Uterus (tissue), 2 donors: ENCODE measurements around the gene MDM4.

ENCODE experiments used
- CTCF ChIP-seq, 4 experiments: fragments of 200-600 bp in 2 of 4; fragments of 450-650 bp in 2 of 4; sonication (generic) in 2 of 4; IDR thresholded peaks; one replicate each; pipeline ENCODE4 v1.5.1; 2016 to 2019; ENCODE audit warnings: antibody characterized with exemption in 4 of 4, mild to moderate bottlenecking in 2 of 4, moderate library complexity in 1 of 4
- POLR2A ChIP-seq, 2 donors: fragments of 450-650 bp; IDR thresholded peaks; one replicate each; pipeline ENCODE4 v1.6.1; 2016; ENCODE audit warnings: antibody characterized with exemption in 2 of 2, mild to moderate bottlenecking in 1 of 2, moderate library complexity in 1 of 2

- TF ChIP-seq CTCF (IDR thresholded peaks at IDR 0.05) (no peak), POLR2A (IDR thresholded peaks at IDR 0.05) (no peak)
Measured at GRCh38 chr1:204487256-204487615, 29.0 kb upstream of the MDM4 start.
